CD4-positive, alpha-beta T cell treated with Interleukin-4 for 1 hour (primary cell): ENCODE results near the gene MYF6.

Source experiments
- DNase-seq, 2 donors: peaks; one replicate each; pipeline ENCODE4 v3.0.0-alpha.2; 2020 to 2022

MYF6 gene

GRCh38 chr12:80708259-80708974 lies 983 bp downstream of the MYF6 start:
- DNase-seq = no peak

GRCh38 chr12:80708975-80709328 lies 1.5 kb downstream of the MYF6 start:
- no peak for DNase-seq

GRCh38 chr12:80709811-80710726 lies 2.6 kb downstream of the MYF6 start:
- no peak for DNase-seq

GRCh38 chr12:80710727-80711449 lies 3.5 kb downstream of the MYF6 start:
- no peak for DNase-seq

GRCh38 chr12:80711866-80712265 lies 4.4 kb downstream of the MYF6 start:
- DNase-seq = no peak

- DNase-seq = no peak
Measured at GRCh38 chr12:80712866-80713265, 5.4 kb downstream of the MYF6 start.

GRCh38 chr12:80713419-80713818 lies 6.0 kb downstream of the MYF6 start:
- no peak for DNase-seq

DNA sequence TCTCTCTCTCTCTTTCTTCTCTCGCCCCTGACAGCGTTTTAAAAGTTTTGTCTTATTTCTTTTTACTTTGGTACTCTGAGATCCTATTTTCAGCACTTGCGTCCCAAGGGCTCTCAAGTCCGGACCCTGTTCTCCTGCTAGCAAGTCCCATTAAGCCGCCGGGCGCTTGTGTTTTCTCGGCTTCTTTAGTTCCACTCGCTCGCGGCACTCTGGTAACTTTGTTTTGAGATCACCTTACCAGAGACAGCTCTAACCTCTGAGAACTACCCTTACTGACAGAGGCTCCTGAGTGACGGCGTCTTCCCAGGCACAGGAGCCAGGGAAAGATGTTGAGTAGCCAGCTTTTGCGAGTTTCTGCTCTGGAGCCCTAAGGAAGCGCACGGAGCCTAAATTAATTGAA lies 6.6 kb downstream of the MYF6 start:
- no peak for DNase-seq

DNA sequence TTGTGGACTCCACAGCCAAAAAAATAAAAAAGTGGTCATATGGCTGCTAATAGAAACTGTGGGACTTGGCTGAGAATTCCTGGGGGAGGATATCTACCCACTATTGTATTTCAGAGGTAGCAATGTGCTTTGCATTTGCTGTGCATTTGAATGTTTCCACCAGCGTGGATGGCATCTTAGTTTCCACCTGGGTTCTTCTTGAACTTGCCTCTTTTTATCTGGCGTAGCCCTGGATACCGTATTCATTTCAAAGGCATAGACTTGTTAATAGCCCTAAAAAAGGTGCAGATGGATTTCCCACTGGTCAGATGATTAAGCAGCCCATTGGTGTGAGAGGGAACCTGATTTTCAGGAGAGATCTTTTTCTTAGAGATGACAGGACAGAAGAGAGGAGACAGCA lies 7.4 kb downstream of the MYF6 start:
- DNase-seq = no peak

- DNase-seq = no peak
Measured at GRCh38 chr12:80715713-80716249, 8.3 kb downstream of the MYF6 start.

GRCh38 chr12:80716696-80717469 lies 9.4 kb downstream of the MYF6 start, which contains the start of gene MYF5:
Gene MYF5 (plus strand): TSS chr12:80716912. CDS start chr12:80717064, 152 bp downstream.
- no peak for DNase-seq

GRCh38 chr12:80717856-80718255 lies 10.4 kb downstream of the MYF6 start:
- DNase-seq = no peak

GRCh38 chr12:80720516-80720915 lies 13.1 kb downstream of the MYF6 start:
- no peak for DNase-seq

- DNase-seq = no peak
Measured at GRCh38 chr12:80721326-80721725, 13.9 kb downstream of the MYF6 start.

DNA sequence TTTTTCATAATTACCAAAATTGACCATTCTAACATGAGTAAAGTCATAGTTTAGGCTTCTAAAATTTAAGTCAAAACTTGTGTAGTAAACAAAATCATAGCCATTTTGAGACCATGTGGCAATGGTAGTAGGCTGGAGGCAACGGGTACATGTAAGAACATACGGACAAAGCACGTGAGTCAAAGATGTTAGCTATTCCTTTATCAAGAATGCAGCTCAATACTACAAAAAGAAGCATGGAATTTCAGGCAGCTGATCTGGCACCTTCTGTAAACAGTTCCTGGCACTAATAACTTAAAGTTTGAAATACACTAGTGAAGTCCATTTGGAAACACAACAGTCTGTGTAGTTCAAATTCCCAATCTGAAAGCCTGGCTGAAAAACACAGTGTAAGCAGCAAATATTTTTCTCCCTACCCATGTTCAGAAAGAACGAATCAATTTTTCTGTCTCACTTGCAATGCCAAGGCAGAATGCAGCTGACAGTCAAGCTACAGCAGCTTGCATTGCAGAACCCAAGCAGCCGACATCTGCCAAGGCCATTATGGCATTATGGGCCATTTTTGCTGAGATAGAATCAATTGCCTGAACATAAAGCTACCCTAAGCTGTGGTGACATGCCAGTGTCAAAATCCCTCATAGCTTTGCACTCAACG lies 38.5 kb downstream of the MYF6 start:
- no peak for DNase-seq

DNA sequence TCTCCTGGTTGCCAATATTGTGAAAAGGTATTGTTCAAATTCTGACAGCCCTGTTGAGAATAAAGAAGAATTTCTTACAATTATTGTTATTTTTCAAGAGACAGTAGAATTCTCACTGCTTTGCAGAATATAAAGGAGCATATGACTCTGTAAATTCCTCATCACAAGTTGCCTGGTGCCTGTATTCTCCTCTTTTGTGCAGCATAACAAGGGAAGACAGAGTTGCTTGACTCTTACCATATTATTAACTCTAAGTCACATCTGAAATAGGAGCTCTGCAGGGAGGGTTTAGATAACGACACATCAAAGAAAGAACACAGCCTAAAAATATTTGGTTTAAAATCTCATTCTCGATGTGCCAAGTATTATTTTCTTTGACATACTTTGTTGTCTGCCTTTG lies 40.4 kb downstream of the MYF6 start:
- DNase-seq = no peak

DNA sequence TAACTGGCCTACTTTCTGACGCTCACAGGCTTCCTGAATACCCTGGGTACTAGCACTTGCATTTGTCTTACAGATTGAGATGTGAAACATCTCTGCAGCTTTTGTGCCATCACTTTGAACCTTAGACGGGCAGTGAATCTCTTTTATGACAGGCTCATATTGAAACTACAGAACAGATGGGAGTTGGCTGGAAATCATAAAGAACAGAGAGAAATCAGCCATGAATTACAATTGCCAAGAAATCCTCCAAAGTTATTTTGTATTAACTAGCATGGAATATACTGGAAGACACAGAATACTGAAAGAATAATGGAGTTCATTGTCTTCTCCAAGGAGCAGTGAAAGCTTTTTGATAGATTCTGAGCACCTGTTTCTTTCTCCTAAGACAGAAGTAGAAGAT lies 42.0 kb downstream of the MYF6 start:
- DNase-seq = no peak

- DNase-seq = no peak
Measured at GRCh38 chr12:80752464-80752863, 45.0 kb downstream of the MYF6 start.

DNA sequence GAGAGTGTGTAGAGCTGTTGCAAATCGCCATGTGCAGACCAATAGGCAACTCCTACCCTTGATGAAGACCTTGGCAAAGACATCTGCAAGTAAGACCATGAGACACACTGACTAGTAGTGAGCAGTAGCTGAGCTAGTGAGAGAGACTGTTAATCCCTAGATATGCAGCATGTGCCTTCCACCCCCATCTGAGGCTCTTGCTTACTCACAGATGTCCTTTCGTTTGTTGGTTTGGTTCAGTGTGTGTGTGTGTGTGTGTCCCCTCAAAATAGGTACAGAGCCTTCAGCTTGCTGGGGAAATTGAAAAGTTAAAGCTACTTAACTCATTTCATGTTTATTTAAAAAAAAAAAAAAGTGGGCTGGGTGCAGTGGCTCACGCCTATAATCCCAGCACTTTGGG lies 46.8 kb downstream of the MYF6 start:
- no peak for DNase-seq

DNA sequence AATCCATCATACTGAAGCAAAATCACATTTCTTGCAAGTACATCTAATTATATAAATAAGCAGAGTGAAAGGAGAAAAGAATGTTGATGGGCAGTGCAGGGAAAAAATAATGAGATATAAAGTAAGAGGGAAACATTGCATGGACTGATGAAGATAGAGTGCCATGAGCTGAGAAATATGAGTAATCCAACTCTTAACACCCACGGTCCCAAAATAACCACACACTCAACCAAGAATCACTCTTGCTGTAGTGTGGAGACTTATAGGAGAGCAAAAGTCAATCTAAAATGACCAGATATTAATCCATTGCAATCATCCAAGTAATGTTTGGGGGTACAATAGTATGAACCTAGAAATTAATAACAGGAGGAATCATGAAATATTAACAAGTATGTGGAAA lies 49.4 kb downstream of the MYF6 start:
- no peak for DNase-seq
